HG02981 (cell line): ENCODE data around the gene CLEC16A.

Experiments used
- ATAC-seq: cut with Tn5 transposase; IDR thresholded peaks from one replicate; pipeline ENCODE4 v1.9.1; 2021; ENCODE audit warnings: mild to moderate bottlenecking, moderate library complexity; ENCODE audit not compliant: unreplicated experiment

Gene CLEC16A

GRCh38 chr16:11225677-11226549 lies 281.5 kb downstream of the CLEC16A start:
- no peak for ATAC-seq

DNA sequence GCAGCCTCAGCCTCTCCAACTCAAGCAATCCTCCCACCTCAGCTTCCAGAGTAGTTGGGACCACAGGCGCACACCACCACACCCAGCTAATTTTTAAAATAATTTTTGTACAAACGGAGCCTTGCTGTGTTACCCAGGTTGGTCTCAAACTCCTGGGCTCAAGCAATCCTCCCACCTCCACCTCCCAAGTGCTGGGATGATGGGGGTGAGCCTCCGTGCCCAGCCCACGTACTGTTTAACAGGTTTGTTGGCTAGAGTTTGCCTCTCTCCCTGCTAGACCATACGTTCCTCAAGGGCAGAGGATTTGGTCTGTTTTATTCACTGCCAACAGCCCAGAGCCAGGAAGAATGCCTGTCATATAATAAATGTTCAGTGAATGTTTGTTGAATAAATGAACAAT lies 285.1 kb downstream of the CLEC16A start:
- no peak for ATAC-seq

- no peak for ATAC-seq
Observed at GRCh38 chr16:11229906-11230305, 285.5 kb downstream of the CLEC16A start.

- no peak for ATAC-seq
Observed at GRCh38 chr16:11231367-11231970, 287.1 kb downstream of the CLEC16A start.
